ENCODE measurements around the gene RIMKLB.

RIMKLB gene

GRCh38 chr12:8770499-8770898, 72.7 kb downstream of the RIMKLB start:
- Histone ChIP-seq H3K9me3 (ENCODE audit: severe bottlenecking) (no peaks in the 10 kb centered on the region), H3K36me3 (no peaks in the 10 kb centered on the region; the same call in none of the 2 replicates), H3K4me3 (ENCODE audit: low read depth, low read length) (no peak overlapping the region), H3K27me3 (ENCODE audit: insufficient read depth, low read depth, severe bottlenecking) (no peaks in the 10 kb centered on the region), H3K27ac (no peak overlapping the region)
- DNase-seq, result no peak
- TF ChIP-seq CTCF (IDR thresholded peaks at IDR 0.05; ENCODE audit: low read depth, low read length), result no peak

GRCh38 chr12:8771072-8771471, 73.3 kb downstream of the RIMKLB start:
- Histone ChIP-seq H3K4me3 (ENCODE audit: low read depth, low read length) (no peak overlapping the region), H3K36me3 (no peaks in the 10 kb centered on the region; the same call in none of the 2 replicates), H3K27me3 (ENCODE audit: insufficient read depth, low read depth, severe bottlenecking) (no peaks in the 10 kb centered on the region), H3K27ac (no peak overlapping the region), H3K9me3 (ENCODE audit: severe bottlenecking) (no peaks in the 10 kb centered on the region)
- DNase-seq, result no peak
- no peak for TF ChIP-seq CTCF (IDR thresholded peaks at IDR 0.05; ENCODE audit: low read depth, low read length)

GRCh38 chr12:8773461-8773860, 75.7 kb downstream of the RIMKLB start:
- Histone ChIP-seq H3K36me3 (peaks cover 4% of the 10 kb centered on the region), H3K9me3 (ENCODE audit: severe bottlenecking) (no peaks in the 10 kb centered on the region), H3K27me3 (ENCODE audit: insufficient read depth, low read depth, severe bottlenecking) (no peaks in the 10 kb centered on the region), H3K27ac (no peak overlapping the region), H3K4me3 (ENCODE audit: low read depth, low read length) (no peak overlapping the region)
- TF ChIP-seq CTCF (IDR thresholded peaks at IDR 0.05; ENCODE audit: low read depth, low read length), result no peak
- DNase-seq, result no peak

- DNase-seq, result no peak
- Histone ChIP-seq H3K27ac (no peak overlapping the region), H3K27me3 (ENCODE audit: insufficient read depth, low read depth, severe bottlenecking) (no peaks in the 10 kb centered on the region), H3K36me3 (peaks cover 9% of the 10 kb centered on the region; the same call in 1 of the 2 replicates), H3K9me3 (ENCODE audit: severe bottlenecking) (no peaks in the 10 kb centered on the region), H3K4me3 (ENCODE audit: low read depth, low read length) (no peak overlapping the region)
- TF ChIP-seq CTCF (IDR thresholded peaks at IDR 0.05; ENCODE audit: low read depth, low read length), result no peak
These were observed 81.5 kb downstream of the RIMKLB start for GRCh38 chr12:8779281-8779680.

- Histone ChIP-seq H3K27me3 (ENCODE audit: insufficient read depth, low read depth, severe bottlenecking) (no peaks in the 10 kb centered on the region), H3K4me3 (ENCODE audit: low read depth, low read length) (no peak overlapping the region), H3K27ac (no peak overlapping the region), H3K9me3 (ENCODE audit: severe bottlenecking) (no peaks in the 10 kb centered on the region), H3K36me3 (peaks cover 9% of the 10 kb centered on the region; the same call in 1 of the 2 replicates)
- no peak for DNase-seq
- TF ChIP-seq CTCF (IDR thresholded peaks at IDR 0.05; ENCODE audit: low read depth, low read length), result no peak
These were observed 82.1 kb downstream of the RIMKLB start for GRCh38 chr12:8779862-8780261.

DNA sequence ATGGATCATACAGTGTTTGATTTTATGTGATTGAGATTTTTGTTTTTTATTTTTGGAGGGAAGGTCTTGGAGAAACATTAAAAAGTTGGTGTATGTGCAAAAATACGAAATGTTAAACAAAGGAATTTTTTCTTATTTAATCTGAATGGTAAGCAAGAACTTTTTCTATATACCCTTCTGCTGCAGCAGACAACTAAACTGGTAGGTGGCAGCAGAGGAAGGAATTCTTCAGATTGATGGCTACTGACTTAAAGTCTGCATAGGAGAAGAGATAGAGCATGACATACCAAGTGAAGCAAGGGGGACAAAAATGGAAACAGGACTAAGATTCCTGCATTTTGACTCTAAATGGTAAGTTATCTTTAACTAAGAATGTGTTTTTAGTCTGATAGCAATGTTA, 82.6 kb downstream of the RIMKLB start:
- Histone ChIP-seq H3K27me3 (ENCODE audit: insufficient read depth, low read depth, severe bottlenecking) (no peaks in the 10 kb centered on the region), H3K4me3 (ENCODE audit: low read depth, low read length) (no peak overlapping the region), H3K27ac (no peak overlapping the region), H3K36me3 (peaks cover 9% of the 10 kb centered on the region; the same call in 1 of the 2 replicates), H3K9me3 (ENCODE audit: severe bottlenecking) (no peaks in the 10 kb centered on the region)
- TF ChIP-seq CTCF (IDR thresholded peaks at IDR 0.05; ENCODE audit: low read depth, low read length), result 0 out of 2 replicates have a peak, but pooled peaks have one; percentile 19
- no peak for DNase-seq

Measured in WERI-Rb-1 (cell line).